HG03442 (cell line): ENCODE results near the gene ACHE.
"Not testable (repeated sequence)": the region's sequence is repeated elsewhere in the genome, so short reads cannot be mapped to it uniquely, and the experiment has no call there.

Source experiments
- ATAC-seq: cut with Tn5 transposase; IDR thresholded peaks from one replicate; pipeline ENCODE4 v1.9.1; 2021; ENCODE audit warnings: mild to moderate bottlenecking, moderate library complexity; ENCODE audit not compliant: unreplicated experiment

The ACHE gene

DNA sequence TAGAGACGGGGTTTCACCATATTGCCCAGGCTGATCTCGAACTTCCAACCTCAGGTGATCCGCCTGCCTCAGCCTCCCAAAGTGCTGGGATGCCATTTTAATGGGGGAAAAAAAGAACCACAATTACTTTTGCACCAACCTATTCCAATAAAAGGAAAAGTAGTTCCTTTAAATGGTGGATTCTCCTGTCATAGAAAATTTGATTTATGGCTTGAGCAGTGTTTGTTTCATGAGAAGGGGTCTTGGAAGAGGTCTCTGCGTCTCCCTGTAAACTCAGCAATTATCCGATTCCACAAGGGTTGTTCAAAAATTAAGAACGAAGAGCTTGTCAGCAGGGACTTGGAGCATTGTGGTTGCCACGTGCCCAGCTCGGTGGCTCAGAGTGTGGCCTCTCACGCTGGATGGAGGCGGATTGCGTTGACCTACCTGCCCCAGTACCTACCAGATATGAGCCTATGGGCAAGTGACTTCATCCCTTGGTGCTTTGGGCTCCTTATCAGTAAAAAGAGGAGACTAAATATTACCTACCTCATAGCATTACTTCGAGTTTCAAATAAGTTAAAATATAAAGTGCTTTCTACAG is 31.3 kb downstream of the ACHE start:
- ATAC-seq, result no peak

DNA sequence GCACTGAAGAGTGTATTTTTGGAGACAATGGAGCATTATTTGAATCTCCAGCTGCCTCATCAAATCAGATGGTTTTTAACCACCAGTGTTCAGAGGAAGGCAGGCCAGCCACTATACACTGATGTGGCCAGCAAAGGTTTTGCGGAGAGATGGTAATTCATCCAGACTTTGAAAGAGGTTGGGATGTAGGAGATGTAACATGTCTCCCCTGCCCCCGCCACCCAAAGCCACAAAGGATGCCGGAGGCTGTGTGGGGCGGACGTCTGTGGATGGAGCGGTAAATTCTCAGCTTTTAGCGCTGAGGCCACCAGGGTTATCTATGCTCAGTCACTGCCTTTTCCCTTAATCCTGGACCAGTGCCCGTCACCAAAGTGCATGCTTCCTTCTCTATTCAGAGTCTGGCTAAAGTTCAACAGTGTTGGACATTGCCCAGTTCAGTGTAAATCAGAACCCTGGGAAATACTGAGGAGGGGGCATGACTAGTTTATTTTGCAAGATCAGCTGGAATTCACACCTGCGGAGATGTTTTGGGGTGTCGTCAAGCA is 32.2 kb downstream of the ACHE start:
- no peak for ATAC-seq

DNA sequence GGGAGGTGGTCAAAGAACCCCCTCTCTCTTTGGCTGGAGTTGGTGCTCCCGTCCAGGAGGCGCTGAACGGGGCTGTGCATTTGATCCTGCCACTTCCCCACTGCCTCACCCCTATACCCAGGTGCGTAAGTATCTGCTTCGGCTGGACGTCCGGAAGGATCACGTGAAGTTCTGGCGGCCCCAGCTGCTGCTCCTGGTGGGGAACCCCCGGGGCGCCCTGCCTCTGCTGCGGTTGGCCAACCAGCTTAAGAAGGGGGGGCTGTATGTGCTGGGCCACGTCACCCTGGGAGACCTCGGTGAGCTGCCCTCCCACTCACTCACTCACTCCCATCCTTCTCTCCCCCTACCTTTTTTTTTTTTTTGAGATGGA is 34.1 kb downstream of the ACHE start:
- no peak for ATAC-seq

DNA sequence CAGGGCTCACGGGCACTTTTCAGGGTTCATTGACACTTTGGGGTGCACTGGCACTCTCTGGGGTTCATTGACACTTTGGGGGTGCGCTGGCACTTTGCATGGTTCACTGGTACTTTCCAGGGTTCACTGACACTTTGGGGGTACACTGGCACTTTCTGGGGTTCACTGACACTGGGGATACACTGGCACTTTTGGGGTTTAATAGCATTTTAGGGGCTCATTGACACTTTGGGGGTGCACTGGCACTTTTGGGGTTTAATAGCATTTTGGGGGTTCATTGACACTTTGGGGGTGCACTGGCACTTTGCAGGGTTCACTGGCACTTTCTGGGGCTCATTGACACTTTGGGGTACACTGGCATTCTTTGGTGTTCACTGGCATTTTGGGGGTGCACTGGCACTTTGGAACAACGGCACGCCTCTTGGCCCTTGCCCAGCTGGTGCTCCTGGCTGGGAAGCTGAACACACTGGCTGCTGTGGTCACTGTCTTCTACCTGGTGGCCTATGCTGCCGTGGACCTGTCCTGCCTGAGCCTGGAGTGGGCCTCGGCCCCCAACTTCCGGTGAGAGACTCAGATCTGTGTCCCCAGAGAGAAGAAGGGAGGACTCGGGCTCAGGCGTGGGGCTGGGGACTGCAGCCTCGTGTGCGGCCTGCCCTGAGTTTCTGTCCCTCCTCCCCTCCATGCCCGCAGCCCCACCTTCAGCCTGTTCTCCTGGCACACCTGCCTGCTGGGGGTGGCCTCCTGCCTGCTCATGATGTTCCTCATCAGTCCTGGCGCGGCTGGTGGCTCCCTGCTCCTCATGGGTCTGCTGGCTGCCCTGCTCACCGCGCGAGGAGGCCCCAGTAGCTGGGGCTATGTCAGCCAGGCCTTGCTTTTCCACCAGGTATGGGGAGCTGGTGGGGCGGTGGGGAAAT is 34.7 kb downstream of the ACHE start:
- no peak for ATAC-seq

DNA sequence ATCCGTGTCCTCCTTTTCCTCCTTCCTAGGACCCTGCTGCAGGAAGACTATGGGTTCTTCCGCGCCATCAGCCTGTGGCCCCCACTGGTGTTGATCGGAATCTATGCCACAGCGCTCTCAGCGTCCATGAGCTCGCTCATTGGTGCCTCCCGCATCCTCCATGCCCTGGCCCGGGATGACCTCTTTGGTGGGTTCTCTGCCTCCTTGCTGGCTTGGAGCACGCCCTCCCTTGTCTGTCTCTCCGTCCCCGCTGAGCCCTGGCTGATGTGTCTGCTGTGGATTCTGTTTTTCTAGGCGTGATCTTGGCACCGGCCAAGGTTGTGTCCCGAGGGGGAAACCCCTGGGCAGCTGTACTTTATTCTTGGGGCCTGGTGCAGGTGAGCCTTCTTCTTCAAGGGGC is 35.8 kb downstream of the ACHE start:
- no peak for ATAC-seq

DNA sequence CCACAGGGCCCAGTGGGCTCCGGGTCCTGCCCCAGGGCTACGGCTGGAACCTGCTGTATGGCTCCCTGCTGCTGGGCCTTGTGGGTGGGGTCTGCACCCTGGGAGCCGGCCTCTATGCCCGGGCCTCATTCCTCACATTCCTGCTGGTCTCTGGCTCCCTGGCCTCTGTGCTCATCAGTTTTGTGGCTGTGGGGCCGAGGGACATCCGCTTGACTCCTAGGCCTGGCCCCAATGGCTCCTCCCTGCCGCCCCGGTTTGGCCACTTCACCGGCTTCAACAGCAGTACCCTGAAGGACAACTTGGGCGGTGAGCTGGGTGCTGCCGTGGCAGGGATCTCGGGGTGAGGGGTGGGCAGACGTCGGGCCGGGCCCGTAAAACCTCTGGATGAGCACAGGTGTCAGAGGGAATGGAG is 38.8 kb downstream of the ACHE start:
- no peak for ATAC-seq

DNA sequence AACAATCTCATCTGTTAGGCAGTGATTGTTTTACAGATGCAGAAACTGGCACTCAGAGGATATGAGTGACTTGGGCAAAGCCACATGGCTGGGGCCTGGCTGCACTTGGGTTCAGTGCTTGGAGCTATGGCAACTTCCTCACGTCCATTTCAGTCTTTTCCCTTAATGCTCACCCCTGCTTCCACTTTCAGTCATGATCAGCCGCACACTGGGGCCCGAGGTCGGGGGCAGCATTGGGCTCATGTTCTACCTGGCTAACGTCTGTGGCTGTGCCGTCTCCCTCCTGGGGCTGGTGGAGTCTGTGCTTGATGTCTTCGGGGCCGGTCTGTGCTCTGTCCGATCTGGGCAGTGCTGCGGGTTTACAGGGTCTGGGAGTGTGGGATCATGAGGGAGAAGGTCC is 40.2 kb downstream of the ACHE start:
- ATAC-seq, result no peak

DNA sequence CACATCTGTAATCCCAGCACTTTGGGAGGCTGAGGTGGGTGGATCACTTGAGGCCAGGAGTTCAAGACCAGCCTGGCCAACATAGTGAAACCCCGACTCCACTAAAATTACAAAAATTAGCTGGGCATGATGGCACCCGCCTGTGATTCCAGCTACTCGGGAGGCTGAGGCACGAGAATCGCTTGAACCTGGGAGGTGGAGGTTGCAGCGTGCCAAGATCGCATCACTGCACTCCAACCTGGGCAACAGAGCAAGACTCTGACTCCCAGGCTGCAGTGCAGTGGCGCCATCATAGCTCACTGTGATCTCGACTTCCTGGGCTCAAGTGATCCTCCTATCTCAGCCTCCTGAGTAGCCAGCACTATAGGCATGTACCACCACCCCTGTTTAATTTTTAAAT is 40.8 kb downstream of the ACHE start:
- not testable (repeated sequence) for ATAC-seq

DNA sequence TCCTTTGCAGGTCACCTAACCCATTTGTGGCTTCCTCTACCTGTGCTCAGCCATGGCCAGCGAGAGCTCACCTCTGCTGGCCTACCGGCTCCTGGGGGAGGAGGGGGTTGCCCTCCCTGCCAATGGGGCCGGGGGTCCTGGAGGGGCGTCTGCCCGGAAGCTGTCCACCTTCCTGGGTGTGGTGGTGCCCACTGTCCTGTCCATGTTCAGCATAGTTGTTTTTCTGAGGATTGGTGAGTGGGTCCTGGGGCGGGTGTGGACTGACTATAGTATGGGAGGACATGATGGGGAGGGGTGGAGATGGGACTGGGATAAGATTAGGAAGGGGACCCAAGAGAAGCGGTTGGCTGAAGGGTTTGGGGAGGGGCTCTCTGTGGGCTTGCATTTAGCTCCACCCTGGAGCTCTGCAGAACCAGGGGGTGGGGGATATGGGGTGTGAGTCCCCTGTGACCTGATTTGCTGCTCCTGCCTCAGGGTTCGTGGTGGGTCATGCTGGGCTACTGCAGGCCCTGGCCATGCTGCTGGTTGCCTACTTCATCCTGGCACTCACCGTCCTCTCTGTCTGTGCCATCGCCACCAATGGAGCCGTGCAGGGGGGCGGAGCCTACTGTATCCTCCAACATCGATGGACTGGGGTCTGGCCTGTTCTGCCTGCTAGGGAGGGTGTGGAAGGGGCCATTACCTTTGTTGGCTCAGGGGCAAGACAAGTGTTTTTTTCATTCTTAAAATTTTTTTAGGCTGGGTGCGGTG is 41.4 kb downstream of the ACHE start:
- no peak for ATAC-seq

DNA sequence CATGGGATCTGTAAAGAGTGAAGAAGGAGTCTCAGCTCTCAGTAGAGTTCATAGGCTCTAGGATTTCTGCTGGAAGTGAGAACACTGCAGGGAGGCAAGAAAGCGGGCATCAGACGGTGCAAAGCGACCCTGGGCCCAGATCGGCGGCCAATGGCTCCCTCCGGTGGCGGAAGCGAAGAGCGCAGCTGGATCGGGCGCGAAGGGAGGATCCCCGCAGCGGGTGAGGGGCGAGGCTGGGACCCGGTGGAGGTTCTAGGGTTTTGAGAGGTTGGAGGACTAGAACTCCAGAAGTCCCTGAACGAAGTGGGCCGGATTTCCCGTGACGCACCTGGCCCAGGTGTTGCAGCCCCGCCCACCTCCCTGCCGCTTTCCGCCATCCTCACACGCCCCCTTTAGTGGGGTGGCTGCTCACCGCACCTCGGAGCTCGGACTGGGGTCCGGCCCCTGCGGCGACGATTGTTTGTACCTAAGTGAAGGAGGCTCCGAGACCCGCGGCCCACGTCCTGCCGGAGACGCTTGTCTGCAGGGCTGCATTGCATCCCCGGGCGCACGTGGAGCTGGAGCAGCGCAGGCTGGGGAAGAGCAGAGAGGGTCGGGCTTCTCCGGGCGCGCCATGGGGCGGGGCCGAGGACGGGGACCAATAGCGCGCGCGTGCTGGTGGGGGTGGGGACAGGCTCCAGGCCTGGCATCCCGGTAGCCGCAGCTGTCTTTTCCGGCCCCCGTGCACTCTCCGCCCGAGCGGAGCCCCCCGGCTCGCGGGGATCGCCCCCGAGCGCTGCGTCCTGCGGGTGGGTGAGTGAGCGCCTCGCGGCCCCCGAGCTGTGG is 43.4 kb downstream of the ACHE start, which contains the start of gene SLC12A9:
TSS of gene SLC12A9 (plus strand) at position 666 of the 825 bp plus-strand sequence. CDS start 1,485 bp downstream, outside the sequence.
- ATAC-seq, result peak; percentile 78

DNA sequence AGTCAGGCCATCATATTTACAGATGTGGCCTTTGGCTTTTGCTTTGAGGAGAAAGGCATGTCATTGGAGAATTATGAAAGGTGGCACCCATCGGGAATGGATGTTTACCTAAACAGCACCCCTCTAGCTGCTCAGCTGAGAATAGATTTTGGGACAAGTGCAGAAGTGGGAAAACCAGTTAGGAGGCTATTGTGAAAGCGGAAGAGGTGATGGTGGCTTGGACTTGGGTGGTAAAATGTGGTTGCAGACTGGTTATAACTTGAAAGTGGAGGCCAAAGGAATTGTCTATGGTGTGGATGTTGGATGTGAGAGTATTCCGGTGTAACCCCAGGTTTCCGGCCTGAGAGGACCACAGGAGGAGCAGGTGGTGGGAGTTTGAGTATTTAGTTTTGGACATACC is 48.3 kb downstream of the ACHE start:
- no peak for ATAC-seq

DNA sequence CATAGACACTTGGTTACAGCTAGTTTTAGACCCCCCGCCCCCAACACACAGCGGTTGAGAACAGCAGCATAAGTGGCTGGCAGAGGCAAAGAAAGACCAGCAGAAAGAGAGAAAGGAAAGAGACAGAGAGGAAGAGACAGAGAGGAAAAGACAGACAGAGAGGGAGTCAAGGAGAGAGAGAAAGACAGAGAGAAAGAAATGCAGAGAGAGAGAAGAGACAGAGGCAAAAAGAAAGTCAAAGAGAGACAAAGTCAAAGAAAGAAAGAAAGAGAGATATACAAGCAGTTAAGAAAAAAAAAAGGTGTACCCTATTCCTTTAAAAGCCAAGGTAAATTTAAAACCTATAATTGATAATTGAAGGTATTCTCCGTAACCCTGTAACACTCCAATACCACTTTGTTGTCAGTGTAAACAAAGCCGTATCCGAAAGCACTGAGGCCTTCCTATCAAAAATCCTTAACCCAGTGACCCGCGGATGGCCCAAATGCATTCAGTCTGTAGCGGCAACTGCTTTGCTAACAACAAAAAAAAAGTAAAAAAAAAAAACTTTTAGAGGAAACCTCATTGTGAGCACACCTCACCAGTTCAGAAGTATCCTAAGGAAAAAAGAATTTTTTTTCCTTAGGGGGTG is 55.1 kb downstream of the ACHE start:
- ATAC-seq, result no peak
